Stimulated activated naive CD8-positive, alpha-beta T cell treated with anti-CD3 and anti-CD28 coated beads, Interleukin-15, Interleukin-2, amounts not matched to agents 100 ng/mL and 50 ng/mL, for 24 hours (primary cell): ENCODE results near the gene GPR107.
A peak's percentile ranks its signal among the peaks of the same experiment; 100 is the strongest.

ENCODE experiments used
- H3K27ac Mint-ChIP-seq: one replicate; pipeline ENCODE4 v1.8.0; 2021; ENCODE audit warnings: mild to moderate bottlenecking, mixed read lengths
- H3K27me3 Mint-ChIP-seq: one replicate; pipeline ENCODE4 v1.8.0; 2021; ENCODE audit warnings: mixed read lengths
- H3K36me3 Mint-ChIP-seq: one replicate; pipeline ENCODE4 v1.8.0; 2021; ENCODE audit warnings: low read depth, mixed read lengths
- H3K4me1 Mint-ChIP-seq: one replicate; pipeline ENCODE4 v1.8.0; 2021; ENCODE audit warnings: low read depth, mixed read lengths
- H3K4me3 Mint-ChIP-seq: one replicate; pipeline ENCODE4 v1.8.0; 2021; ENCODE audit warnings: mild to moderate bottlenecking, mixed read lengths
- H3K9me3 Mint-ChIP-seq: one replicate; pipeline ENCODE4 v1.8.0; 2021; ENCODE audit warnings: mixed read lengths

GPR107 gene

DNA sequence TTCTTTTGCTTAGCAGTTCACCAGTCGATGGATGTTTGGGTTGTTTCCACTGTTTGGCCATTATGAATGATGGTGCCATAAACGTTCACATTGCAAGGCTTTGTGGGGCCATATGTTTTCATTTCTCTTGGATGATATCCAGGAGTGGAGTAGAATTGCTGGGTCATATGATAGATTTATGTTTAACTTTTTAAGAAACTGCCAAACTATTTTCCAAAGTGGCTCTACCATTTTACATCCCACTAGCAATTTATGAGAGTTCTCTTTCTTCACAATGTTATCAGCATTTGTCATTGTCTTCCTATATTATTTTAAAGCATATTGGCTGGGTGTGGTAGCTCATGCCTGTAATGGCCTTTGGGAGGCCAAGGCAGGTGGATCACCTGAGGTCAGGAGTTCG, 5.2 kb downstream of the GPR107 start:
- peaks cover 37% of the 10 kb centered on the region for H3K4me1 Mint-ChIP-seq
- peaks cover 18% of the 10 kb centered on the region for H3K36me3 Mint-ChIP-seq
- H3K27me3 Mint-ChIP-seq: no peaks in the 10 kb centered on the region
- H3K4me3 Mint-ChIP-seq: no peak overlapping the region
- H3K9me3 Mint-ChIP-seq: no peaks in the 10 kb centered on the region
- no peak overlapping the region for H3K27ac Mint-ChIP-seq

- Mint-ChIP-seq H3K27ac (no peak overlapping the region), H3K9me3 (no peaks in the 10 kb centered on the region), H3K27me3 (no peaks in the 10 kb centered on the region), H3K36me3 (peaks cover 18% of the 10 kb centered on the region), H3K4me3 (no peak overlapping the region), H3K4me1 (peaks cover 27% of the 10 kb centered on the region)
These were observed 6.6 kb downstream of the GPR107 start for GRCh38 chr9:130060296-130060695.

DNA sequence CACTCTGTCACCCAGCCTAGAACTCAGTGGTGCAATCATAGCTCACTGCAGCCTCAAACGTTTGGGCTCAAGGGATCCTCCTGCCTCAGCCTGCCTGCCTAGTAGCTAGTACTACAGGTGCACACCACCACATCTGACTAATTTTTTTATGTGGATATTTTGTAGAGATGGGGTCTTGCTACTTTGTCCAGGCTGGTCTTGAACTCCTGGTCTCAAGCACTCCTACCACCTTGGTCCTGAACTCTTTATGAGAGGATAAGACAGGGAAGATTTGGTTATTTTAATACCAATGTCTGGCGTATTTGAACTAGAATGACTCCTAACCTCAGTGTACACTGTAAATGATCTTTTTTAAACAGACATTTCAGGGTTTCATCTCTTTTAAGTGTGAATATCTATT, 9.0 kb downstream of the GPR107 start:
- H3K4me1 Mint-ChIP-seq: peaks cover 22% of the 10 kb centered on the region
- peak overlapping the region; percentile 1 for H3K27ac Mint-ChIP-seq
- H3K9me3 Mint-ChIP-seq: no peaks in the 10 kb centered on the region
- H3K27me3 Mint-ChIP-seq: no peaks in the 10 kb centered on the region
- H3K4me3 Mint-ChIP-seq: no peak overlapping the region
- H3K36me3 Mint-ChIP-seq: peaks cover 21% of the 10 kb centered on the region

DNA sequence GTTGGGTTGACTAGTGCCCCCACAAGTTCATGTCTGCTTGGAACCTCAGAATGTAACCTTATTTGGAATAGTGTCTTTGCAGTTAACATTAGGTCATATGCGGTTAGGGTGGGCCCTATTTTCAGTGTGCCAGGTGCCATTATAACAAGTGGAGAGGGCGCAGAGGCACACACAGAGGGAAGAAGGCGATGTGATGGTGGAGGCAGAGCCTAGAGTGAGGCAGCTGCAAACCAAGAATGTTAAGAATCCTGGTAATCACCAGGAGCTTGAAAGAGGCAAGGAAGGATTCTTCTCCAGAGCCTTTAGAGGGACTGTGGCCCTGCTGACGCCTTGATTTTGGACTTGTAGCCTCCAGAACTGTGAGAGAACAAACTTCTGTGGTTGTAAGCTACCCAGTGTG, 10.9 kb downstream of the GPR107 start:
- Mint-ChIP-seq H3K36me3 (peaks cover 11% of the 10 kb centered on the region), H3K4me3 (no peak overlapping the region), H3K27ac (no peak overlapping the region), H3K9me3 (no peaks in the 10 kb centered on the region), H3K27me3 (no peaks in the 10 kb centered on the region), H3K4me1 (peaks cover 31% of the 10 kb centered on the region)

- Mint-ChIP-seq H3K36me3 (peaks cover 3% of the 10 kb centered on the region), H3K4me3 (no peak overlapping the region), H3K27ac (no peak overlapping the region), H3K4me1 (peaks cover 32% of the 10 kb centered on the region), H3K9me3 (no peaks in the 10 kb centered on the region), H3K27me3 (no peaks in the 10 kb centered on the region)
These were observed 15.3 kb downstream of the GPR107 start for GRCh38 chr9:130069048-130069447.

GRCh38 chr9:130072515-130073235, 19.0 kb downstream of the GPR107 start:
- Mint-ChIP-seq H3K27ac (peak overlapping the region; percentile 76), H3K4me1 (peaks cover 40% of the 10 kb centered on the region)

DNA sequence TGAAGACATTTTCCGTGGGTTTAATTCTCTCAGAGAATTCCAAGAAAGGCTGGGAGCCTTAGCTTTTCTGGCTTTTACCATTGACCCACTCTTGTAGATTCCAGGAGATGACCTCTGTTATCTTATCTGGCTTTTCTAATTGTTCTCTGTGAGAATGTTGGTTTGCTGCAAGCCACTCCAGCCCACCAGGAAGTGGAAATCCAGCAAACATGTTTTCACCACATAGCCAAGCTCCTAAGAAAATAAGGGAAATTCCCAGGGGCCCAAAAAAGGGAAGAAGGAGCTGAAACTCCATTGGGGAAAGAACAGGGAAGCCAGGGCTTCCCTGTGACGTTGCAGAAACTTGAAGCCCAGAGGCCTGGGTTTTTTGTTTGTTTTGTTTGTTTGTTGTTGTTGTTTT, 19.7 kb downstream of the GPR107 start:
- no peaks in the 10 kb centered on the region for H3K9me3 Mint-ChIP-seq
- no peak overlapping the region for H3K27ac Mint-ChIP-seq

More at GRCh38 chr9:130072515-130073235, 19.0 kb downstream of the GPR107 start:
- H3K36me3 Mint-ChIP-seq: peaks cover 17% of the 10 kb centered on the region
- no peaks in the 10 kb centered on the region for H3K27me3 Mint-ChIP-seq
- no peak overlapping the region for H3K4me3 Mint-ChIP-seq
- H3K9me3 Mint-ChIP-seq: no peaks in the 10 kb centered on the region

GRCh38 chr9:130078547-130078946, 24.8 kb downstream of the GPR107 start:
- Mint-ChIP-seq H3K27me3 (no peaks in the 10 kb centered on the region), H3K4me1 (peaks cover 9% of the 10 kb centered on the region), H3K4me3 (no peak overlapping the region), H3K9me3 (no peaks in the 10 kb centered on the region), H3K36me3 (peaks cover 58% of the 10 kb centered on the region), H3K27ac (no peak overlapping the region)

More for the DNA sequence above, 19.7 kb downstream of the GPR107 start:
- Mint-ChIP-seq H3K4me3 (no peak overlapping the region), H3K27me3 (no peaks in the 10 kb centered on the region), H3K36me3 (peaks cover 22% of the 10 kb centered on the region), H3K4me1 (peaks cover 35% of the 10 kb centered on the region)

DNA sequence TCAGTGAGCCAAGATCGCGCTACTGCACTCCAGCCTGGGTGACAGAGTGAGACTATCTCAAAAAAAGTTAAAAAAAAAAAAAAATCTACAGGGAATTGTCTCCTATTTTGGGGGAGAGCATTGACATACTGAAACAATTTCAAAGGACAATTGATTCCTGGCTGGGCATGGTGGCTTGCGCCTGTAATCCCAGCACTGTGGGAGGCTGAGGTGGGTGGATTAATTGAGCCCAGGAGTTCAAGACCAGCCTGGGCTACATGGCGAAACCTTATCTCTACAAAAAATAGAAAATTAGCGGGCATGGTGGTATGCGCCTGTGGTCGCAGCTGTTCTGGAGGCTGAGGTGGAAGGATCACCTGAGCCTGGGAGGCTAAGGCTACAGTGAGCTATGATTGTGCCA, 30.6 kb downstream of the GPR107 start:
- H3K4me1 Mint-ChIP-seq: no peaks in the 10 kb centered on the region
- H3K27ac Mint-ChIP-seq: peak overlapping the region; percentile 14
- peaks cover 56% of the 10 kb centered on the region for H3K36me3 Mint-ChIP-seq
- H3K9me3 Mint-ChIP-seq: no peaks in the 10 kb centered on the region
- H3K27me3 Mint-ChIP-seq: no peaks in the 10 kb centered on the region
- H3K4me3 Mint-ChIP-seq: no peak overlapping the region

DNA sequence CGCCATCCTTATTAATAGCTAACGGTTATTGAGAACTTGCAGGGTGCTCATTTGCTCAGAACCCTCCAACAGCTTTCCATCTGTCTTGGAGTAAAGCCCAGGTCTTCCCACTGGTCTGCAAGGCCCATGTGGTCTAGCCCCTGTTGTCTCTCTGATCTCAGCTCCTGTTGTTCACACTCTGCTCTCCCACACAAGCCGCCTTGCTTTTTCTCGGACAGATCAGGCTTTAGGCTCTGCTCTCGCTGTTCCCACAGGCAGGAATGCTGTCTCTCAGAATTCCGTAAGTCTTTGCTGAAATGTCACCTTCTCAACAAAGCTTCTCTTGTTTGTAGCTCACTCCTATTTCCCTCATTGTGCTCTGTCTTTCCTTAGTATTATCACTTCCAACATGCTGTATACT, 34.3 kb downstream of the GPR107 start:
- Mint-ChIP-seq H3K27me3 (no peaks in the 10 kb centered on the region), H3K27ac (no peak overlapping the region), H3K9me3 (no peaks in the 10 kb centered on the region), H3K4me3 (no peak overlapping the region), H3K4me1 (no peaks in the 10 kb centered on the region), H3K36me3 (peaks cover 52% of the 10 kb centered on the region)

- Mint-ChIP-seq H3K36me3 (peaks cover 50% of the 10 kb centered on the region), H3K9me3 (no peaks in the 10 kb centered on the region), H3K27ac (no peak overlapping the region), H3K27me3 (no peaks in the 10 kb centered on the region), H3K4me1 (no peaks in the 10 kb centered on the region), H3K4me3 (no peak overlapping the region)
These were observed 35.4 kb downstream of the GPR107 start for GRCh38 chr9:130089141-130089540.

GRCh38 chr9:130090915-130091314, 37.2 kb downstream of the GPR107 start:
- H3K4me3 Mint-ChIP-seq: no peak overlapping the region
- H3K4me1 Mint-ChIP-seq: peaks cover 10% of the 10 kb centered on the region
- H3K27ac Mint-ChIP-seq: no peak overlapping the region
- H3K9me3 Mint-ChIP-seq: no peaks in the 10 kb centered on the region
- H3K27me3 Mint-ChIP-seq: no peaks in the 10 kb centered on the region
- H3K36me3 Mint-ChIP-seq: peaks cover 55% of the 10 kb centered on the region

DNA sequence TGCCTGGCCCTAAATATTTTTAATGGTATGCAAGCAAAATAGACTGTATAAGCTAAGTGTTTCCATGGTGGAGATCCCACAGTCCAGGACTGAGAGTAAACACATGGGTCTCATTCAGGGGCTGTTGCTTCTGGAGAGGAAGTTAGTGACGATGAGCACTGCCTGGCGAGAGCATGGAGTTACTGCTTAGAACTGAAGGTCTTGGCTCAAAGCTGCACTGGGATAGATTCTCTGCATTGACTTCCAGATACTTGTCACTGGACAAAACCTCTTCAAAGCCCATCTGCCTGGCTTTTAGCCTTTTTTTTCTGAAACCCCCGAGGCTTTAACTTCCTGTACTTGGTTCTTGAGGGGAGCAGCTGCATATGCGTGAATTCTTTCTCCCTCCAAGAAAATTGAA, 39.2 kb downstream of the GPR107 start:
- H3K9me3 Mint-ChIP-seq: no peaks in the 10 kb centered on the region
- peaks cover 19% of the 10 kb centered on the region for H3K4me1 Mint-ChIP-seq
- no peak overlapping the region for H3K4me3 Mint-ChIP-seq
- no peaks in the 10 kb centered on the region for H3K27me3 Mint-ChIP-seq
- H3K36me3 Mint-ChIP-seq: peaks cover 57% of the 10 kb centered on the region
- no peak overlapping the region for H3K27ac Mint-ChIP-seq

- Mint-ChIP-seq H3K36me3 (peaks cover 56% of the 10 kb centered on the region), H3K4me1 (peaks cover 21% of the 10 kb centered on the region), H3K27me3 (no peaks in the 10 kb centered on the region), H3K9me3 (no peaks in the 10 kb centered on the region), H3K27ac (peak overlapping the region; percentile 81), H3K4me3 (no peak overlapping the region)
These were observed 42.2 kb downstream of the GPR107 start for GRCh38 chr9:130095872-130096271.

DNA sequence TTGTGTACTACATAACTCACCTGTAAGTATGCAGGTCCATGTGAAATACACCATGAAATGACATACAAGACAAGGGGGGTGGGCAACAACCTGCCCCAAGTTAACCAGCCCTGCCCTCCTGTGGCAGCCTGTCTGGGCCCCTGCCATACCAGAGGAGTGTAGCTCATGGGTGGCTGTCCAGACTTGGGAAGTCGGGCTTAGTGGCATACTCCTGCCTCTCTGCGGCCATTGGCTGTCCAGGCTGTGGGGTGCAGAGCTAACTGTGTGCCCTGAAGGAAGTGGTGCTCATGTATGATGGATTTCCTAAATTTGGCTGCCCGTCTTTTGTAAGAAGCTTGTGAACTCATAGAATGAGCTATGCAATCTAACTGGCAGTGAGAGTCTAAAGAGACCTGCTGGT, 47.0 kb downstream of the GPR107 start:
- no peak overlapping the region for H3K27ac Mint-ChIP-seq
- no peaks in the 10 kb centered on the region for H3K9me3 Mint-ChIP-seq
- H3K4me1 Mint-ChIP-seq: peaks cover 13% of the 10 kb centered on the region
- no peaks in the 10 kb centered on the region for H3K27me3 Mint-ChIP-seq
- peaks cover 63% of the 10 kb centered on the region for H3K36me3 Mint-ChIP-seq
- H3K4me3 Mint-ChIP-seq: no peak overlapping the region

GRCh38 chr9:130101915-130102314, 48.2 kb downstream of the GPR107 start:
- H3K36me3 Mint-ChIP-seq: peaks cover 67% of the 10 kb centered on the region
- no peak overlapping the region for H3K4me3 Mint-ChIP-seq
- no peaks in the 10 kb centered on the region for H3K27me3 Mint-ChIP-seq
- no peaks in the 10 kb centered on the region for H3K9me3 Mint-ChIP-seq
- peaks cover 8% of the 10 kb centered on the region for H3K4me1 Mint-ChIP-seq
- H3K27ac Mint-ChIP-seq: no peak overlapping the region
